Measurements from ENCODE around the gene TIAM2.

TIAM2 gene

GRCh38 chr6:155141002-155141401, 145.9 kb downstream of the TIAM2 start:
- no peak for DNase-seq

GRCh38 chr6:155141512-155141911, 146.4 kb downstream of the TIAM2 start:
- DNase-seq = no peak

GRCh38 chr6:155142168-155143028, 147.3 kb downstream of the TIAM2 start:
- DNase-seq = no peak

- DNase-seq = no peak
Measured at GRCh38 chr6:155143029-155143577, 148.0 kb downstream of the TIAM2 start.

GRCh38 chr6:155143578-155144106, 148.5 kb downstream of the TIAM2 start:
- DNase-seq = no peak

- no peak for DNase-seq
Measured at GRCh38 chr6:155146205-155146604, 151.1 kb downstream of the TIAM2 start.

- no peak for DNase-seq
Measured at GRCh38 chr6:155147958-155148663, 153.0 kb downstream of the TIAM2 start.

- DNase-seq = no peak
Measured at GRCh38 chr6:155150967-155151671, 156.0 kb downstream of the TIAM2 start.

GRCh38 chr6:155152211-155153076, 157.3 kb downstream of the TIAM2 start:
- no peak for DNase-seq

- DNase-seq = no peak
Measured at GRCh38 chr6:155154158-155154830, 159.2 kb downstream of the TIAM2 start.

GRCh38 chr6:155155787-155156447, 160.8 kb downstream of the TIAM2 start:
- no peak for DNase-seq

- no peak for DNase-seq
Measured at GRCh38 chr6:155157101-155157500, 162.0 kb downstream of the TIAM2 start.

- no peak for DNase-seq
Measured at GRCh38 chr6:155158030-155158843, 163.1 kb downstream of the TIAM2 start.

- DNase-seq = no peak
Measured at GRCh38 chr6:155162682-155163081, 167.6 kb downstream of the TIAM2 start.

- no peak for DNase-seq
Measured at GRCh38 chr6:155163601-155164000, 168.5 kb downstream of the TIAM2 start.

GRCh38 chr6:155165029-155165710, 170.1 kb downstream of the TIAM2 start:
- no peak for DNase-seq

GRCh38 chr6:155170519-155170918, 175.4 kb downstream of the TIAM2 start:
- no peak for DNase-seq

- DNase-seq = peak; percentile 19
Measured at GRCh38 chr6:155171109-155171746, 176.1 kb downstream of the TIAM2 start.
